Heart left ventricle (tissue), 16 donors: ENCODE results near the gene PLCD1. TPM values are rescaled to one million over a fixed set of nuclear protein-coding genes. Genes with fewer than 3 reads are reported as not detected.

ENCODE experiments used
- ATAC-seq, 4 donors: fragments of 200-7000 bp; cut with Tn5 transposase; one replicate each; pipeline ENCODE4 v1.9.1; 2020 to 2022; ENCODE audit warnings: moderate library complexity in 4 of 4, mild to moderate bottlenecking in 3 of 4, moderate number of reproducible peaks in 1 of 4
- DNase-seq, 5 donors: peaks; one replicate each; pipeline ENCODE4 v3.0.0-alpha.2; 2020
- H3K27ac ChIP-seq, 12 donors: fragments of 200-600 bp; sonication (generic) in 4 of 12; one replicate each; pipeline versions ENCODE4 v1.5.0 to v1.8.0; 2016 to 2022; ENCODE audit warnings: mild to moderate bottlenecking in 2 of 12
- H3K27me3 ChIP-seq, 9 donors: fragments of 200-600 bp; sonication (generic) in 2 of 9; one replicate each; pipeline versions ENCODE4 v1.5.1 to v1.8.0; 2016 to 2022; ENCODE audit warnings: mild to moderate bottlenecking in 3 of 9
- H3K36me3 ChIP-seq, 9 donors: fragments of 200-600 bp; sonication (generic) in 2 of 9; one replicate each; pipeline versions ENCODE4 v1.5.0 to v1.8.0; 2018 to 2022; ENCODE audit warnings: mild to moderate bottlenecking in 2 of 9
- H3K4me1 ChIP-seq, 12 donors: fragments of 200-600 bp; sonication (generic) in 4 of 12; one replicate each; pipeline versions ENCODE4 v1.5.0 to v1.8.0; 2016 to 2022; ENCODE audit warnings: mild to moderate bottlenecking in 3 of 12
- H3K4me3 ChIP-seq, 12 donors: fragments of 200-600 bp; sonication (generic) in 4 of 12; one replicate each; pipeline versions ENCODE4 v1.5.0 to v1.8.0; 2017 to 2022; ENCODE audit warnings: mild to moderate bottlenecking in 9 of 12, moderate library complexity in 4 of 12
- H3K9me3 ChIP-seq, 12 donors: fragments of 200-600 bp; sonication (generic) in 4 of 12; one replicate each; pipeline versions ENCODE4 v1.5.0 to v1.8.0; 2016 to 2022; ENCODE audit warnings: mild to moderate bottlenecking in 1 of 12
- CTCF ChIP-seq, 12 donors: fragments of 200-600 bp; sonication (generic) in 4 of 12; IDR thresholded peaks; one replicate each; pipeline versions ENCODE4 v1.5.0 to v1.8.0; 2018 to 2022; ENCODE audit warnings: antibody characterized with exemption in 12 of 12, mild to moderate bottlenecking in 5 of 12
- POLR2A ChIP-seq, 2 donors: fragments of 450-650 bp; IDR thresholded peaks; one replicate each; pipeline ENCODE4 v1.6.1; 2017; ENCODE audit warnings: antibody characterized with exemption in 2 of 2, mild to moderate bottlenecking in 2 of 2, moderate library complexity in 2 of 2
- WGBS, 4 donors: extraction: QIAGEN DNeasy Blood & Tissue Kit in 2 of 4; methylation state at CpG; one replicate each; pipeline versions ENCODE4 v1.1.5 to v1.1.7; 2013 to 2018; 5-methylcytosine and 5-hydroxymethylcytosine counted together
- intact Hi-C, 10 donors: fragments of 100-400 bp; cut with DNase I; formaldehyde crosslinking; loops; one replicate each; pipeline versions ENCODE4 v1.11.1 to v1.14.2; 2022
- polyA plus RNA-seq, 2 donors: library from polyadenylated mRNA; stranded (reverse); fragments of 200-250 nt; gene quantifications; one replicate each; pipeline ENCODE4 v1.2.3, GENCODE V29; 2013
- total RNA-seq, 9 donors: library from RNA; depleted of rRNA in 2 of 9; stranded (reverse); fragments of >200 nt in 2 of 9; fragmentation: NEBNext Ultra II Directional in 3 of 9; extraction: Animal tissue kit (Norgen Biotek cat#: 25700) in 3 of 9; gene quantifications; one replicate each; pipeline versions ENCODE4 v1.1.0 to v1.2.4, GENCODE V29; 2016 to 2023
- donor health status: ischemic (EF 13 %, LVEDD 7.1; RV severe dilation, severe dysfunction).
- donor health status: healthy with polysubstance abuse.
- donor health status: DM: no; HTN: yes; CAD: no.
- donor health status: DM: no; HTN: no; CAD: no.
- donor health status: ischemic (EF 25% LVEDD 6.9; RV normal size, moderate dysfunction).
- donor health status: ischemic (EF 25% LVEDD 5.7; RV mildly dilated, moderate dysfunction).
- donor health status: healthy.
- donor health status: DM: yes; HTN: yes; CAD: no.
- donor health status: ischemic (EF 35%, LVEDD 5.7; RV mildly dilated, moderate dysfunction).
- donor health status: nonischemic (EF 11% LVEDD 7.7; RV severe dilation, severe dysfunction).
- donor health status: DM: yes; HTN: yes; CAD: no.
- donor health status: PGD.
- donor health status: ischemic (EF 29% LVEDD 5.4; RV normal size, mild dysfunction).
- donor health status: nonischemic (EF 23%, LVEDD 6.1; RV moderate dilation, normal function).

The PLCD1 gene
- total and polyA plus RNA-seq, 11 donors = 8.1 to 14.9 (median 11.6) TPM

GRCh38 chr3:38022301-38022700, 7.1 kb downstream of the PLCD1 start:
- Histone ChIP-seq H3K27ac (peak overlapping the region in 1 of 12 donors; percentile 32), H3K9me3 (no peaks in the 10 kb centered on the region), H3K4me3 (no peak overlapping the region), H3K36me3 (peaks cover 0 to 25% (median 9%) of the 10 kb centered on the region in 9 donors), H3K27me3 (no peaks in the 10 kb centered on the region), H3K4me1 (peaks cover 0 to 33% (median 15%) of the 10 kb centered on the region in 12 donors)
- TF ChIP-seq POLR2A (IDR thresholded peaks at IDR 0.05) = no peak
- intact Hi-C loops = no loop called here
- WGBS, 4 donors = 54 to 67% (median 54%) methylated on average over 3 of the region's 3 CpGs; no CpG with 5 or more reads in 1 of the 4 donors
- ATAC-seq (no peak), DNase-seq (peak in 2 of 5 donors; percentile 16 to 36)

- TF ChIP-seq POLR2A (IDR thresholded peaks at IDR 0.05) (no peak), CTCF (IDR thresholded peaks at IDR 0.05) (no peak)
- peak in 2 of 5 donors; percentile 17 to 32 for DNase-seq
These were observed 8.2 kb downstream of the PLCD1 start for GRCh38 chr3:38021196-38021595.

GRCh38 chr3:38020342-38020726, 9.1 kb downstream of the PLCD1 start:
- no peak for TF ChIP-seq POLR2A (IDR thresholded peaks at IDR 0.05)
- TF ChIP-seq CTCF (IDR thresholded peaks at IDR 0.05) = no peak
- H3K27me3 ChIP-seq = no peaks in the 10 kb centered on the region
- intact Hi-C loops = no loop called here
- 82 to 89% (median 86%) methylated on average over 3 of the region's 3 CpGs for WGBS, 4 donors
- peaks cover 0 to 25% (median 9%) of the 10 kb centered on the region in 12 donors for H3K4me1 ChIP-seq
- peak in 2 of 5 donors; percentile 13 to 21 for DNase-seq
- H3K36me3 ChIP-seq = peaks cover 0 to 44% (median 26%) of the 10 kb centered on the region in 9 donors
- H3K9me3 ChIP-seq = peaks cover 0 to 9% (median 0%) of the 10 kb centered on the region in 12 donors
- ATAC-seq = no peak
- H3K4me3 ChIP-seq = no peak overlapping the region
- H3K27ac ChIP-seq = no peak overlapping the region

More at GRCh38 chr3:38021196-38021595, 8.2 kb downstream of the PLCD1 start:
- Histone ChIP-seq H3K27me3 (no peaks in the 10 kb centered on the region), H3K36me3 (peaks cover 0 to 36% (median 18%) of the 10 kb centered on the region in 9 donors), H3K27ac (no peak overlapping the region), H3K4me3 (no peak overlapping the region), H3K4me1 (peaks cover 0 to 33% (median 15%) of the 10 kb centered on the region in 12 donors), H3K9me3 (peaks cover 0 to 5% (median 0%) of the 10 kb centered on the region in 12 donors)
- ATAC-seq = no peak
- WGBS, 4 donors = 85 to 100% (median 95%) methylated on average over 2 to 4 of the region's 4 CpGs
- intact Hi-C loops = no loop called here

GRCh38 chr3:38019658-38020341, 9.6 kb downstream of the PLCD1 start:
- H3K36me3 ChIP-seq = peaks cover 0 to 50% (median 32%) of the 10 kb centered on the region in 9 donors
- intact Hi-C loops = no loop called here
- ATAC-seq = no peak

More at GRCh38 chr3:38019658-38020341, 9.6 kb downstream of the PLCD1 start:
- DNase-seq = peak in 3 of 5 donors; percentile 14 to 39 (median 21)
- no peak overlapping the region for H3K4me3 ChIP-seq
- 76 to 83% (median 79%) methylated on average over 10 of the region's 10 CpGs for WGBS, 4 donors
- peaks cover 0 to 23% (median 7%) of the 10 kb centered on the region in 12 donors for H3K4me1 ChIP-seq
- peaks cover 0 to 9% (median 0%) of the 10 kb centered on the region in 12 donors for H3K9me3 ChIP-seq
- H3K27ac ChIP-seq = no peak overlapping the region
- no peak for TF ChIP-seq CTCF (IDR thresholded peaks at IDR 0.05)
- TF ChIP-seq POLR2A (IDR thresholded peaks at IDR 0.05) = no peak
- no peaks in the 10 kb centered on the region for H3K27me3 ChIP-seq
